ACHN (cell line): ENCODE data around the gene CD55.

Experiments
- DNase-seq: peaks from one replicate; pipeline ENCODE4 v3.0.0-alpha.2; 2015
- in situ Hi-C: cut with HindIII; loops from 2 replicates; pipeline ENCODE4 v1.10.0; 2017; ENCODE audit warnings: low sequenced_read_pairs, low pct_ligation_motif_present, low pct_unique_long_range_greater_than_20kb

Gene CD55

GRCh38 chr1:207345644-207346477 lies 24.4 kb downstream of the CD55 start:
- DNase-seq, result no peak

GRCh38 chr1:207346513-207346912 lies 25.0 kb downstream of the CD55 start:
- no peak for DNase-seq
- in situ Hi-C loops, result no loop called here

More at GRCh38 chr1:207345644-207346477, 24.4 kb downstream of the CD55 start:
- in situ Hi-C loops, result no loop called here

GRCh38 chr1:207349979-207350378 lies 28.5 kb downstream of the CD55 start:
- no peak for DNase-seq
- in situ Hi-C loops, result no loop called here

- in situ Hi-C loops, result no loop called here
- DNase-seq, result no peak
Observed at GRCh38 chr1:207352554-207352953, 31.1 kb downstream of the CD55 start.

GRCh38 chr1:207355060-207355459 lies 33.6 kb downstream of the CD55 start:
- no peak for DNase-seq
- in situ Hi-C loops, result no loop called here

GRCh38 chr1:207355513-207356295 lies 34.2 kb downstream of the CD55 start:
- DNase-seq, result no peak
- in situ Hi-C loops, result no loop called here

- DNase-seq, result no peak
- in situ Hi-C loops, result no loop called here
Observed at GRCh38 chr1:207361029-207361428, 39.6 kb downstream of the CD55 start.

- no peak for DNase-seq
- in situ Hi-C loops, result no loop called here
Observed at GRCh38 chr1:207361889-207362288, 40.4 kb downstream of the CD55 start.

GRCh38 chr1:207362962-207363860 lies 41.7 kb downstream of the CD55 start:
- DNase-seq, result peak; percentile 12
- in situ Hi-C loops, result no loop called here

- in situ Hi-C loops, result no loop called here
Observed at GRCh38 chr1:207363871-207364270, 42.4 kb downstream of the CD55 start.

GRCh38 chr1:207364614-207365013 lies 43.1 kb downstream of the CD55 start:
- in situ Hi-C loops, result no loop called here
- DNase-seq, result no peak

More at GRCh38 chr1:207363871-207364270, 42.4 kb downstream of the CD55 start:
- no peak for DNase-seq

GRCh38 chr1:207365063-207365462 lies 43.6 kb downstream of the CD55 start:
- in situ Hi-C loops, result no loop called here
- DNase-seq, result no peak

GRCh38 chr1:207366022-207366421 lies 44.5 kb downstream of the CD55 start:
- in situ Hi-C loops, result no loop called here
- no peak for DNase-seq

- in situ Hi-C loops, result no loop called here
- no peak for DNase-seq
Observed at GRCh38 chr1:207388721-207389120, 67.2 kb downstream of the CD55 start.

- peak; percentile 57 for DNase-seq
- in situ Hi-C loops, result no loop called here
Observed at GRCh38 chr1:207389728-207390464, 68.4 kb downstream of the CD55 start.

- in situ Hi-C loops, result no loop called here
- DNase-seq, result peak; percentile 84
Observed at GRCh38 chr1:207393610-207394009, 72.1 kb downstream of the CD55 start.

GRCh38 chr1:207396168-207396746 lies 74.8 kb downstream of the CD55 start:
- in situ Hi-C loops, result no loop called here
- DNase-seq, result no peak

GRCh38 chr1:207397525-207397926 lies 76.0 kb downstream of the CD55 start:
- in situ Hi-C loops, result no loop called here
- peak; percentile 16 for DNase-seq
